Stimulated activated CD8-positive, alpha-beta memory T cell treated with anti-CD3 and anti-CD28 coated beads, Interleukin-15, amount 100 ng/mL, for 48 hours (primary cell): ENCODE data around the gene EFCAB12.

ENCODE experiments used
- DNase-seq, 2 donors: peaks; one replicate each; pipeline ENCODE4 v3.0.0-alpha.2; 2020; ENCODE audit warnings: low read depth in 2 of 2

Gene EFCAB12

DNA sequence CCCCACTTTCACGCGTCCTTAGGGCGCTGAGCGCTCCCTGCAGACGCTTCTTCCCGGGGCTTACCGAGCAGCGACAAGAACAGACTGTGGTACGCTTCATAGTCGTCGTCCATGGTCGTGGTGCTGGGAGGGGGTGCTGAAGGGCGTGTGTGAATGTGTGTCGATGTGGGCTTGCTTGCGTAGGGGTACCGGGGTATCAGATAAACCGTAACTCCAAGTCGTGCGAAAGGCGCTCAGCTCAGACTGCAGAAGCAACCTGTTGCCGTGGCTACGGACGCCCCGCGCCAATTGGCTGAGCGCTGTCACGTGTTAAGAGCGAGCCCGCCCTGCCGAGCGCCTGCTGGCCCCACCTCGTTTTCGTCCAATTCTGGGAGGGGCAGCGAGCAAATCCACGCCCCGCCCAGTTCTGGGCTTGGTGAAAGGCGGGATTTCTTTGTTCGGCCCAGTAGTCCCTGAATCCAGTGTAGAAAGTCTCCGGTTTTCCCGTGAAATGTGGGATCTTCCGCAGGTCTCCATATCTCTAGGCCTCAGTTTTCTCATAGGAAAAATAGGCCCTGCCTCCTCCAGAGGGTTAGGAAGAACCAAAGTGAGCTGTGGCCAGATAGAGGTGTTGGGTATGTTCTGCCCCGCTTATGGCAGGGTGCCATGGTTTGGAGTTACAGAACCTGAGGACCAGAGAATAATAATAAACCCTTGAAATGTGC, at the start of gene EFCAB12:
Gene EFCAB12 (minus strand): TSS at position 261 of the 704 bp plus-strand sequence. CDS start 148 bp downstream, at position 113.
- peak; percentile 79 to 81 for DNase-seq

DNA sequence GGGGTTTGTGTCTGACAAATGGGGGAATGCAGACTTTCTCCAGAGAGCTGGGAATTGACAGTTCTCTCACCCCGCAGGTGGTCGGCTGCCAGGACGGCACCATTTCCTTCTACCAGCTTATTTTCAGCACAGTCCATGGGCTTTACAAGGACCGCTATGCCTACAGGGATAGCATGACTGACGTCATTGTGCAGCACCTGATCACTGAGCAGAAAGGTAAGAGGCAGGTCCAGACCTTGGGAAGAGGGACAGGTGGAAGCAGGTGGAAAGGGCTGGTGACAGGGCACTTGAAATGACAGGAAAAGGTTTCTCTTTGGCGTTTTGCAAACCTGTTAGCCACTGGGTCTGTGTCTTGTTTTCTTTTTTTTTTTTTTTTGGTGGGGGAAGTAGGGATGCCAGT, 48.1 kb upstream of the EFCAB12 start:
- no peak for DNase-seq

DNA sequence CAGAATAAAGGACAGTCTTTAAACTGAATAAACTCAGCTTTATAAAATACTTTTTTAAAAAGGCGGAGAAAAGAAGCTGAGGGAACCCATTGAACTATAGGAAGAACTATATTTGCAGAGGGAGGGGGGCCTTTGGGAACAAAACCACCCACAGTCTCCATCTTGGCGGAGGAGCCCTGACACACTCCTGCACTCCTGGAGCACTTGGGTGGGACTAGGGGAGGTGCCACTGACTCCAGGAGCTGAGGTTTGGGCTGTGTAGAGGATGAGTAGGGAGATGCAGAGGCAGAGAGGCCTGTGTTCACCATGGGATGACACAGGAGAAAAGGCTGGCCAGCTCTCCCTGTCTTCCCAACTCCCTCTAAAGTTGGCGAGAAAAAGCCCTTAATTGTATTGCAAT, 47.4 kb upstream of the EFCAB12 start:
- DNase-seq = no peak

DNA sequence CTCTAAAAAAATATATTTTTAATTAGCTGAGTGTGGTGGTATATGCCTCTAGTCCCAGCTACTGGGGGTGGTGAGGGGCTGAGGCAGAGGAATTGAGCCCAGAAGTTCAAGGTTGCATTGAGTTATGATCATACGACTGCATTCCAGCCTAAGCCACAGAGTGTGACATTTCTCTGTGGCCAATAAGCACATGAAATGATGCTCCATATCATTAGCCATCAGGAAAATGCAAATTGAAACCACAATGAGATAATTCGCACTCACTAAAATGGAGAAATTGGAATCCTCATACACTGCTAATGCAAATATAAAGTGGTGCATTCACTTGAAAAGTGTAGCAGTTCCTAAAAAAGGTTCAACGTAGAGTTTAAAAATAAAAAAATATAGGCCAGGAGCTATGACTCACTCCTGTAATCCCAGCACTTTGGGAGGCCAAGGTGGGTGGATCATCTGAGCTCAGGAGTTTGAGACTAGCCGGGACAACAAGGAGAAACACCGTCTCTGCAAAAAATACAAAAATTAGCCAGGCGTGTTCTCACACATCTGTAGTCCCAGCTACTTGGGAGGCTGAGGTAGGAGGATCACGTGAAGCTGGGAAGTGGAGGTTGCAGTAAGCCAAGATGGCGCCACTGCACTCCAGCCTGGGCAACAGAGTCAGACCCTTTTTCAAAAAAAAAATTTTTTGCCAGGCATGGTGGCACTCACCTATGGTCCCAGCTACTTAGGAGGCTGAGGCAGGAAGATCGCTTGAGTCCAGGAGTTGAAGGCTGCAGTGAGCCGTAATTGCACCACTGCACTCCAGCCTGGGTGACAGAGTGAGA, 46.8 kb upstream of the EFCAB12 start:
- no peak for DNase-seq

DNA sequence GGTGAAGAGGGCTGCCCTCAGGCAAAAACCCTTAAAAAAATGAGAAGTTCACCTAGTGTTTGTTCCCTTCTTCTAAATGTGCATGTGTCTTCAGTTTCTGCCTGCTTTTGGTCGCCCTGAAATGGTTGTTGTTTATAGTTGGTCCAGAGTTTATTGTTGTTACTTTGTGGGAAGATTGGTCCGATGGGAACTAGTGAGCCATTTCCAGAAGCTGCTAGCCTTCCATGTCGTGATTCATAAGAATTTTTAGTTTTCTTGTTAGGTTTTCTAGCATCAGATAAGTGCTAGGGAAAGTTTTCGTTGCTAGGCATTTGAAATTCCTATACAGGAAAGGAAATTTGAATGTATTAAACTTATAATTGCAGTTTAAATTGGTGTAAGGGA, 45.3 kb upstream of the EFCAB12 start:
- DNase-seq = no peak

DNA sequence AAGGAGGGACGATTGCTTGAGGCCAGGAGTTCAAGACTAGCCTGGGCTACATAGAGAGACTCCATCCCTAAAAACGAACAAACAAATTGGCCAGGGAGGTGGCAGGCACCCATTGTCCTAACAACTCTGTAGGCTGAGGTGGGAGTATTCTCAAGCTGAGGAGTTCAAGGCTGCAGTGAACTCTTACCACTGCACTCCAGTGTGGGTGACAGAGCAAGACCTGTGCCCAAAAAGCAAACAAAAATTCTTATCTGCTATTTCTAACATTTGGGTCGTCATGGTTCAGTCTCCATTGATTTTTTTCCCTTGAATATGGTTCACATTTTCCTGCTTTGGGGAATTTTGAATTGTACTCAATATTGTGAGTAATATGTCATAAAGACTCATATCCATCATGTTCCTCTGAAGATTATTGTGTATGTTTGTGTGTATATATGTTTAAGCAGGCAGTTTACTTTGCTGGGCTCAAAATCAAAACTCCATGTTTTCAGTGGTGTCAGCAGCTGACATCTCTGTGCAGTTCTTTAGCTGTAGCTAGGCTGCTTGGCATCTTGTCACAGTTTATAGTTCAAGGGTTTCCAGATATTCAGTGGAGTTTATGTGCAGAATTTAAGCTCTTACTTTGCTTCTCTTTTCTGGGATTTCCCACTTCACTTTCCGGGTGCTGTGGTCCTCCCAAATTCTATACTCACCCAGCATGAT, 44.8 kb upstream of the EFCAB12 start:
- DNase-seq = no peak

DNA sequence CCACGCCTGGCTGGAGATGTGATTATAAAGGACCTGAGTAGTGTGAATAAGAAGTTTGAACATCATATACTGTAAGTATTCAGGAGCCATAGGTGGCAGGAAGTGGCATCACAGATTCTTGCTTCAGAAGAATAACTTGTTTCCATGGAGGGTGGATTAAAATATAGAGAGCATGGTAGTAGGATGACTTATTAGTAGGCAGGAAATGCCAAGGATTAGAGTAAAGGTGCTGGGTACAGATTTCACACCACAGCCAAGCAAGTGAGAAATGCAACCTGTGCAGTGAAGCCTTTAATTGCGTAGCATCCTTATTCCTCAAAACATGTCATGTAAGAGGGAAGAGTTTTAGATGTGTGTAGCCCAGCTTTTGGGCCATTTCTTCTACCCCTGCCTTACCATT, 42.4 kb upstream of the EFCAB12 start:
- no peak for DNase-seq

DNA sequence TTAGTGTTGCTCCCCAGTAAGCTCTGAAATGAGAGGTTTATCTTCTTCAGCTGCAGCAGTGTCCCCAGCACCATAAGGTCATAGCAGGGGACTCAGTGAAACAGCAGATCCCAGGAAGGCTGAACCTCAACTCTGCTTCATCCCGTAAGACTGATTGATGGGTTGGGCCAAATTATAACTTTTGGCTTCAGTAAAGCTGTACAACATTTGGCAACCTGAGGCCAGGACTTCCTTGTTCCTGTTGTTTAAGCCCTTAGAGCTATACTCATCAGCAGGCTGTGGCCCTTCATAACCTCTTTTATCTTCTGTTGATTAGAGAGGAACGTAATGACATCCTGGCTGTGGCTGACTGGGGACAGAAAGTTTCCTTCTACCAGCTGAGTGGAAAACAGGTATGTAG, 40.6 kb upstream of the EFCAB12 start:
- no peak for DNase-seq

DNA sequence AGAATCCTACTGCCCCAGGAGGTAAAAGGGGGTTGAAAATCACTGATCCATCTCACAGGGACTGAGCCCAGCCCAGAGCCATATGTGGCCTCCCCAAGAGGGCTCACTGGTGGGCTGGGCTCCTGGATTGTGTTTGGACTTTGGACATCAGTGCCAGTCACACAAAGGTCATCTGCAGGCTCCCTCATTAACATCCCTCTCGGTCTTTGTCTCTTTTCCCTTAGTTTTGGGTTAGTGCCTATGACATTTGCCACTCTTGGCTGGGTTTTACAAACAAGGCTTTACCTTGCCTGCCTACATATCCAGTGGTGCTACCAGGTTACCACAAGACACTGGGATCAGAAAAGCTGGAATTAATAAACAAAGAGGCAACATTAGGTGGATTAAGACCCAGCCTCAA, 39.5 kb upstream of the EFCAB12 start:
- DNase-seq = no peak

DNA sequence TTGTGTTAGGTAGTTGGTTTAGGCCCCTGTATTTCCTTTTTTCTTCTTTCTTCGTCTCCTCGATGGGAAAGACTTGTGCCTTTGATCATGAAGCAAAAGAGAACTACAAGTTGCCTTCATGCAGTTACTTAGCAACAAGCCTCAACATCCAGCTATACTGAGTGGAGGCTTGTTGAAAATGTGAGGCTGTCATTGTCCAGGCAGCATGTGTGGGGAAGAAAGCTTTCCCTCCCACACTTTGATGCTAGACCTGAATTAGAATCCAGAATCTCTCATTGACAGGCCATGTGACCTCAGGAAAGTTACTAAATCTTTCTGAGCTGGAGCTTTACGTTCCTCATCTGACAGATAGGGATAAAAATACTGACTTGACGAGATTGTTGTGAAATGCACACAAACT, 35.3 kb upstream of the EFCAB12 start:
- no peak for DNase-seq

DNA sequence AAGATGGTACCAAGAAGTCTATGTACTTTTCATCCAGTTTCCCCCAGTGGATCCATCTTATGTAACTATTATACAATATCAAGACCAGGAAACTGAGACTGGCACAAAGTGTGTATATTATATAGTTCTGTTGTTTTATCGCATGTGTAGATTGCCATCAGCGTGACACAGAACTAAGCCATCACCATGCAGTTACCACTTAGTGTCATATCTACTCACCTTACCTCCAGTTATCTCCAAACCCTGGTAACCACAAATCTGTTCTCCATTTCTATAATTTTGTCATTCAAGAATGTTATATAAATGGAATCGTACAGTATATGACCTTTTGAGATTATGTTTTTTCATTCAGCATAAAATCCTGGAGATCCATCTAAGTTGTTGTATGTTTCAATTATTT, 34.7 kb upstream of the EFCAB12 start:
- no peak for DNase-seq

DNA sequence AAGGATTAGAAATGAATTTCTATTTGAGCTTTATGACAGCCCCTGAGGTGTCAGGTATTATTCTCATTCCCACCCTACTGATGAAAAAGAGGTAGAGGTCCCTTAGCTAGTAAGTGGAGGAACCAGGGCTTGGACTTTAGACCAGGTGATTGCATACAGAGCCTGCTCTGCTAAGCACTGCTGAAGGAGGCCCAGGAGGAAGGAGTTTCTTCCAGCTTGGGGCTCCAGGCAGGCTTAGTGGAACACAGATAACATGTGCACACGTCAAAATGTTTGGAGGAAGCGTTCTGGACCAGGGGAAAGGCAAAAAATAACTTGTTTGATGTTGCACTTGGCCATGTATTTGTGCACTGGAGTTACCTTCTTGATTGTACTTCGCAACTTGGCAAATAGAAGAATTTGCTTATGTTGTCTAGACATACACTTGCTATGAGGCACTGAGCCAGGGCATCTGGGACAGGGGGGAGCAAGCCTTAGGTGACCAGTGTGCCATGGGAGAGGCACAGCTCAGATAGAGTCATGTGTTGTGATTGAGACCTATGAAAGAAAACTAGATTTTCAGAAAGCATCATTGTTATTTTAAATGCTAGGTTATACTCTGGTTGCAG, 34.0 kb upstream of the EFCAB12 start:
- no peak for DNase-seq

DNA sequence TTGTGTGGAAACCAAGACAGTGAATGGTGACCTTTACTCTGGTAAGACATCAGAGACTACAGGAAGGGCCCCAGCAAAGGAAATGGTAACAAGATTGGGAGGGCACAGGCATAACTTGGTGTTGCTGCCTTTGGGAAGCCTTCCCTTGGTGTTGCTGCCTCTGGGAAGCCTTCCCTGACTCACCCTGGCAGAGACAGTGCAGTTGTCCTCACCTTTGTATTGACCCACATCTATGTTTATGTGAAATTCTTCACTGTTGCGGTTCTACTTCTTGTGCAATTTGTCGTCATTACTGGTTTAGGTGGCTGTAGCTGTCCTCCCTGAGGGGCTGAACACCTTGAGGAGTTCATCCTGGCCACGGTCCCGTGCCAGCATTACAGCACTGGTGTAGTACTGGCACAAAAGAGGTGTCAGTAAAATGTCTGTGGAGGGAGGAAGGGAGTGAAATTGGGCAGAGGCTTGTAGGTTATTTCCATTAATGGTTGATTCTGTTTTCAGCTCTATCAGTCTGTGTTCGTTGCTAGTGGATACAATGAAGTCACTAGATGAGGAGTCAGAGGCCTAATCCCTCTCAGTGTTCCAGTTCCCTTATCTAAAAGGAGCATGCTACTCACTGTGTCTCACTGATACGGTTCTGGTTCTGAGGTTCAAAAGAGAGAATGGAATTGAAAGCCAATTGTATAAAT, 33.2 kb upstream of the EFCAB12 start:
- no peak for DNase-seq

DNA sequence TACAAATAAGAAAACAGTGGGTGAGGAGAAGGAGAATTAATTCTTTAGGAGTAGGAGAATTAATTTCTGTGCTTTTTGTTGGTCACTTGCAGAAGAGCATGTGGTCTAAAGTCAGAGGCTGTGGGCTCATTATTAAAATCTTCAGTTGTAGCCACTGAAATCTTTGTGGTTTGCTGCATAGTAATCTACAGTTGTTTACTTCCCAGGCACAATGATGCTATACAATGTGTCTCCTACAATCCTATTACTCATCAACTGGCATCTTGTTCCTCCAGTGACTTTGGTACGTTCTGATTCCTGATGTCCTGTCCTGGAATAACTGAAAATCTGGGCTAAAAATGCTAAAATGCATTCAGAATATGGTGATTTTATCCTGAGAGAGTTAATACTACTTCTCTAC, 32.6 kb upstream of the EFCAB12 start:
- DNase-seq = no peak

DNA sequence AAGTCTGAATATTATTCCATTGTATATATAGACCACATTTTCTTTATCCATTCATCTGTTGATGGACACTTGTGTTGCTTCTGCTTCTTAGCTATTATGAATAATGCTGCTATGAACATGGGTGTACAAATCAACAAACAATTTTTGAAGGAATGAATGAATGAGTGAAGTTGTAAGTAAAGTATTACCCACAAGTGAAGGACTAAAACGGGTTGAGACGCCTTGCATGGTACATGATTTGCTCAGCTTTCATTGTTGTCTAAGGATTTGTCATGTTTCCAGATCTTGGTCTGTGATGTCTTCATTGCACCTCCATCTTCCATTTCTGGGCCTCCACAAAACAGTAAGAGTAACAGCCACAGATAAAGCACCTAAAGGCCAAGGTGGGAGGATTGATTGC, 32.1 kb upstream of the EFCAB12 start:
- DNase-seq = no peak

DNA sequence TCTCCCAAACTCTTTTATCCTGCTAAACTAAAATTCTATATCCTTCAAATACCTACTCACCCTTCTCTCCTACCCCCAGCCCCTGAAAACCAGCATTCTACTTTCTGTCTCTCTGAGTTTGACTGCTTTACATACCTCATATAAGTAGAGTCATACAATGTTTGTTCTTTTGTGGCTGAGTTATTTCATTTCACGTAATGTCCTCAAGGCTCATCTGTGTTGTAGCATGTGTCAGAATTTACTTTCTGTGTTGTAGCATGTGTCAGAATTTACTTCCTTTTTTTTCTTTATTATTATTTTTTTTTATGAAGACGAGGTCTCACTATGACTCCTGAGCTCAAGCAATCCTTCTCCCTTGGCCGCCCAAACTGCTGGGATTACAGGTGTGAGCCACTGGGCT, 31.7 kb upstream of the EFCAB12 start:
- no peak for DNase-seq

DNA sequence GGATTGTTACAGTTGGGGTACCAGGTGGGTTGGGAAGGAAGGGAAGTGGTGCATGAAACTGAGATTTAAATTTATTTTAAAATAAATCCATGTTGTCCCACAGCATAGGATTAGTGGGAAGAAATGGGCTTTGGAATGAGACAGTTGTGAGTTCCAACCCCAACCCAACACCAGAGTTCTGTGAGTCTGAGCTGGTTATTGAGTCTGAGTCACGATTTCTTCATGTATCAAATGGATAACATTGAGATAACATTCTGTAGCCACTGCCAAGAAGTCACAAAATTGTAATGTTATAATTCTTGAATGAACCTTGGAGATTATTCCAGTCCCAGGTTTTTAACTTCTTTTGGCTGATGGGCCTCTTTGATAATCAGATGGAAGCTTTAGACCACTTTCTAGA, 25.3 kb upstream of the EFCAB12 start:
- DNase-seq = no peak

DNA sequence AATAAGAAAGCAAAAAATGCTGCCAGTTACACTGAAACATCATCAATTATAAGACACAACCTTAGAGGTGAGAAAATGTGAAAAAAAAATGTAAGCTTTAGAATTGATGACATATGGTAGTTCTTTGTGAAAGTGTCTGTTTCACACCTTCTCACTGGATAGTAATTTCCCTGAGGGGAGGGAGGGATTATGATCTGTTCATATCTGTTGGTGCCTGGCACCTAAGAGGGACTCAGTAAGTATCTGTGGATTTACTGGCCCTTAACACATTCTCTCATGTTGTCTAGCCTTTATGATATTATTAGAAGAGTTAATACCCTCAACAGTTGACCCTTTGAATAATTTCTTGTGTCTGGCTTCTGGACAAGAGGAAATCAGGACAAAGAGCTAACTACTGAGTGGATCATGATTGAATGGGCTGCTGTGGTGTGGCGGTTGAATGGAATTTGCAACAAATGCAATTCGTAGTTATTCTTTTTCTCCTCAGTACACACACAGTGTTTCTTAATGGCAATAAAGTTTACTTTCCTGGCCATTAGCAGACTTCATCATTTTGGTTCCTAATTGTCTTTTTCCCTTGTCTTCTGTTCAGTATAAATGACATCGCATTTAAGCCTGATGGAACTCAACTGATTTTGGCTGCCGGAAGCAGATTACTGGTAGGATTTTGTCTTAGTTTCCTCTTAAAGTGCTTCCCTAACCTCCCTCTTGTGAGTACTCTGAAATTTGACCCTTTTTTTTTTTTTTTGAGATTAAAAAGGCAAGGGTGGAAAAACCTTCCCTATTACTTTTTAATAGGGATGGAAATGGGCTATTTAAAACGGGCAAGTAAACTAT, 21.1 kb upstream of the EFCAB12 start:
- no peak for DNase-seq

DNA sequence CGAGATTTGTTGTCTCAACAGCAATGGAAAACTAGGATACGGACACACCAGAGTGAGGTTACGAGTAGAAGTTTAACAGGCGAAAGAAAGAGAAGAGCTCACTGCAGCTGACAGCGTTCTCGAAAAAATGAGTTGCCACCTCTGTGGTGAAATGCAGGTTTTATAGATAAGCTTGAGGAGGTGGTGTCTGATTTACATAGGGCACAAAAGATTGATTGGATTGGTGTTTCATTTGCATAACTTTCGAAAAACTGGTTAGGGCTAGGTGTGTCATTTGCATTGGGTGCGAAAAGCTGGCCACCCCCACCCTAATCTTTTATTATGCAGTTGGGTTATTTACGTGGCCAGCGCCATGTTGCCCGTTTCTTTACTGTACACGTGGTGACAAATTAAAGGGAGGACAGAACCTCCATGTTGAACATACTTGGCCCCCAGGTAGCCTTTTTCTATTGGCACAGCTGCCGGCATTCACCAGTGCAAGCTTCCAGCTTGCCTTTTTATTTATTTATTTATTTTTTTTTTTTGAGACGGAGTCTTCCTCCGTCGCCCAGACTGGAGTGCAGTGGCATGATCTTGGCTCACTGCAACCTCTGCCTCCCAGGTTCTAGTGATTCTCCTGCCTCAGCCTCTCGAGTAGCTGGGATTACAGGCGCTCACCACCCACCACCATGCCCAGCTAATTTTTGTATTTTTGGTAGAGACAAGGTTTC, 19.9 kb upstream of the EFCAB12 start:
- no peak for DNase-seq

DNA sequence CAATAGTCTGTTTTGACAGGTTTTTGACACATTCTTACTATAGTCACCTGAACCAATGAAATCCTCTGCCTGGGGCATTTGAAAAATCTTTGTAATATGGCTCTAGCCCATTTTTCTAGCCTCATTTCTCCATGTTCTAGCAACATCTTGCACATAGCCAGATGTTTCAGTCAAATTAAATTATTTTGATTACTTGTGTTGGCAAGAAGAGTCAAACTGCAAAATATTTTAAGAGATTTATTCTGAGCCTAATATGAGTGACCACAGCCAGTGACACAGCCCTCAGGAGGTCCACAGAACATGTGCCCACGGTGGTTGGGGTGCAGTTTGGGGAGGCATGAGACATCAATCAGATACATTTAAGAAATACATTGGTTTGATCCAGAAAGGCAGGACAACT, 18.5 kb upstream of the EFCAB12 start:
- DNase-seq = no peak
